GM18498 (cell line): Measurements from ENCODE around the gene C1RL.

Experiments used
- ATAC-seq: cut with Tn5 transposase; IDR thresholded peaks from one replicate; pipeline ENCODE4 v1.9.1; 2021; ENCODE audit warnings: mild to moderate bottlenecking, moderate library complexity; ENCODE audit not compliant: unreplicated experiment

C1RL gene

GRCh38 chr12:7139200-7139599 lies 30.2 kb upstream of the C1RL start:
- no peak for ATAC-seq

DNA sequence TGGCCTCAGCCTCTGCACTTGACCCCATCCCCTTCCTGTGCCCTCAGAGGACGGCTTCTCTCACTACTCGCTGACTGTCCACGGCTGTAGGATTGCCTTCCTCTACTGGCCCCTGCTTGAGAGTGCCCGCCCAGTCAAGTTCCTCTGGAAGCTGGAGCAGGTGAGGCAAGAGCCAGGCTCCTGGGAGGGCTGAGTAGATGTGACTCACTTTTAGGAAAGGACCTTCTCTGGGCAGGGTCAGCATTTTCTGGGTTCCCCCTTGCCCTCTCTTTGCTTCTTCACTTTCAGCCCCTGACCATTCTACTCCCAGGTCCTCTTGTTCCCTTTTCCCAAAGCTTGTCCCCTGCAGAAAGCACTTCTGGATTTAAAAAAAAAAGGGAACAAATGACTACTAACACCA lies 28.9 kb upstream of the C1RL start:
- no peak for ATAC-seq

DNA sequence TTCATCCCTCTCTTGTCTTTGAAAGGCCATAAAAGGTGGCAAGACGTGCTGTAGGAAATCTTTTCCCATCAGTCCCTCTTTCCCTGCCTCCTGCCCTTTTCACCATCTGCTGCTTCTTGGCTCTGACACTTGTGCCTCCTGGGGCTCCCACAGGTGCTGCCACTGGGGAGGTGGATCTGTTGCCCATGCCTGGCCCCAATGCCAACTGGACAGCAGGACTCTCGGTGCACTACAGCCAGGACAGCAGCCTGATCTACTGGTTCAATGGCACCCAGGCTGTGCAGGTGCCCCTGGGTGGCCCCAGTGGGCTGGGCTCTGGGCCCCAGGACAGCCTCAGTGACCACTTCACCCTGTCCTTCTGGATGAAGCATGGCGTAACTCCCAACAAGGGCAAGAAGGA lies 27.7 kb upstream of the C1RL start:
- no peak for ATAC-seq

GRCh38 chr12:7136071-7136470 lies 27.1 kb upstream of the C1RL start:
- ATAC-seq: no peak

GRCh38 chr12:7134396-7135166 lies 25.6 kb upstream of the C1RL start:
- no peak for ATAC-seq

- no peak for ATAC-seq
These were observed 22.5 kb upstream of the C1RL start for GRCh38 chr12:7131502-7131866.

DNA sequence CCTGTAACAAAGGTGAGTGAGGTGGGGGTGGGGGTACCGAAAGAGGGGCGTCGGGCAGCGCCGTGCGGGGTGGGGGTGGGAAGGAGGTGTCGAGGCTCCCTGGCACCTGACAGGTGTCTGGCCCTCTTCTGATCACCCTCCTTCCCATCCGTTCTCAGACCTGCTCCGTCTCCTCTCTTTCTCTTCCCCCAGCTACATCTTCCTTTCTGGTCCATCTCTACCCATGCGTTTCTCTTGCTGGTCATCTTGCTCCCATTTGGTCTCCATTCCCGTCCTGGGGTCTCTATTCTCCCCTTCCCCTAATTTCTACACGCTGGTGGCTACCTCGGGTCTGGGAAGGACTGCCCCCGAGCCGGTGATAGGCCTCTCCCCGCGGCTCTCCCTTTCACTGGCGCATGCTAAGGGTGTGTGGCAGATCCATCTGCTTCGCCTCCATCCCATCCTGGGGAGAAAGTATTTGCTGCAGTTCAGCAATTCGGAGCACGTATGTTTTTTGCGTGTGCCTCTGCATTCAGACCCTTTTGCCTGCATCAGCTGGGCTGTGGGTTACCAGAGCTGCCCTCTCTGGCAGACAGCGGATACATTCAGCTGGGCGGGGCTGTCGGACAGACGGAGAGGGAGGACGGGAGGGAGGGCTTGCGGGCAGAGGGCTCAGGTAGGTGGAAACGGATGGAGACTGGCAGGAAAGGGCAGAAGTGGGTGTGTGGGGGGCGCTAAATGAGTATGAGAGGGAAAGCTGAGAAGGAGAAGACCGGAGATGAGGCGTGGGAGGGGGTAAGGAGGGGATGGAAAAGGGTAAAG lies 21.9 kb upstream of the C1RL start:
- peak; percentile 64 for ATAC-seq

- ATAC-seq: peak; percentile 70
These were observed 21.1 kb upstream of the C1RL start, which contains the start of gene CLSTN3 for GRCh38 chr12:7129872-7130691. Gene CLSTN3, plus strand, starts transcription at chr12:7130371. Its CDS starts 278 bp downstream, at chr12:7130649.

DNA sequence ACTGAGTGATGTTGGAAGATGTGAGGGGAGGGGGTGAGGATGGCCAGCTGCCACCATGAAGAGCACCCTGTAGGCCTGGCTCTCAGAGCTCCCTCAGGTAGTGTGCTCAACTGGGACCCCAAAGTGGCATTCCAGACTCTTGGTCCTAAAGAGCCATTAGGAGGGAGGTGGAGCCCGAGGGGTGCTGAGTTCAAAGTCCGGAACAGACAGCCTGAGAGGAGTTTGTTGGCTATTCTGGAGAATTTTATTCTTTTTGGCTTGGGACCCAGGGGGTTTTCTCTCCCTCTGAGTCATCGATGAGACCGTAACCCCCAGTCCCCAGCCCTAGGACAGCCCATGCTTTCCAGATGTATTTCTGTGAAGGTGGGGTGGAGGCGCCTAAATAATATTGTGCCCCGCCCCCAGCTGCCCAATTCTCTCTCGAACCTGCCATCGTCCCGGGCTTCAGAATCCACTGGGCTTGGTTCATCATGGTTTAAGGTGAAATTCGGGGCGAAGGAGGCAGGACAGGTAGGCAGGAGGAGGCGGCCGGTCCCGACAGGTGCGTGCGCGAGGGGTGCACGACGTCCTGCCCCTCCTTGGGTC lies 20.4 kb upstream of the C1RL start:
- ATAC-seq: peak; percentile 26

- no peak for ATAC-seq
These were observed 19.8 kb upstream of the C1RL start, which contains the start of gene RBP5 for GRCh38 chr12:7128681-7129286. Gene RBP5, minus strand, starts transcription at chr12:7128889. Its CDS starts 114 bp downstream, at chr12:7128775.

DNA sequence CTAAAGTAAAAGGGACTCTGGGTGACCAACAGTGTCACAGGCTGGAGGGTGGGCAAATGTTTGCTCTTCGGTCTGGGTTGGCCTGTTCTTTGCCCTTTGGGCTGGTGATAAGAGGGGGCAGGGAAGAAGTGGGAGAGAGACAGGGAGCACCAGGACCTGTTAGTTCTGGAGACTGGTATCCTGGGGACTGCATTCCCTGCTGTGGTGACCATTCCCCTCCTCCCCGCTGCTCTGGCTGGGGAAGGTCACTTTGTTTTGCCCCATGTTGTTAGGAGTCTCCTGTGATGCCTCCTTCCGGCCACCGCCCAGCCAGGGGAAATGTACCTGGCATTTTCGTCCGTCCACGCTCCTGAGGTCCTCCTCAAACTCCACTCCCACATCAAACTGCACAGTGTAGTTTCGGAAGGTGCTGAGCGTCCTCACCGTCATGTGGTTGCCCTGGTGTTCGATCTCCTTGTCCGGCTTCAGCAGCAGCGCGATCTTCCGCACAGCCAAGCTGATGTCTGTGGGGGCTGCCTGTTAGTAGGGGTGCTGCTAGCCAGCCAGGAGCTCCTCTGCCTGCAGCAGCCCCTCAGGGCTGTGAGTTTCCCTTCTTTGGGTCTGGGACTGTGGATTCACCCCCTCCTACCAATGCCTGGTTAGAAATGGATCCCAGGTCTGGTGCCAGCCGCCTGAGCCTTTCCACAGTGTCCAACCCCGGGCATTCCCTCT lies 19.1 kb upstream of the C1RL start:
- ATAC-seq: no peak

DNA sequence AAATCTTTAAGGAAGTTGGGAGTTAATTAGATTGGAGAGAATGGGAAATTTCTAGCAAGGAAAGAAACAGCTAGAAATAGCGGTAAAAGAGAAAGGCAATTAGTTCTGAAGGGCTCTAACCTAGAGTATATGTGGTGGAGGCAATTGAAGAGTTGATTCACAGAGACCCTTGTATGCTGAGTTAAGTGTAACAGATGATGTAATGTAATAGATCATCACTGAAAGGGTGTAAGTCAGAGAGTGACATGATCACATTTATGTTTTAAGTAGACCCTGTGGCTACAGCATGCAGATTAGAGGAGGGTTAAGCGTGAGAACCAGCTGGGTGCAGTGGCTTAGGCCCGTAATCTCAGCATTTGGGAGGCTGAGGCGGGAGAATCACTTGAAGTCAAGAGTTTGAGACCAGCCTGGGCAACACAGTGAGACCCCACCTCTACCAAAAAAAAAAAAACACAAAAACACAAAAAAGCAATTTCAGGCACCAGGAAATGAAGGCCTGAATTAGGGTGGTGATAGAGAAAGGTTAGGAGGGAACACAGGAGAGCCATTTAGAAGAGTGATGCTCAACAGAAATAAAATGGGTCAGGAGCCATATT lies 16.7 kb upstream of the C1RL start:
- no peak for ATAC-seq

GRCh38 chr12:7123806-7124522 lies 14.9 kb upstream of the C1RL start:
- no peak for ATAC-seq

- no peak for ATAC-seq
These were observed 14.1 kb upstream of the C1RL start for GRCh38 chr12:7122811-7123769.

- no peak for ATAC-seq
These were observed 12.3 kb upstream of the C1RL start for GRCh38 chr12:7121324-7121723.

DNA sequence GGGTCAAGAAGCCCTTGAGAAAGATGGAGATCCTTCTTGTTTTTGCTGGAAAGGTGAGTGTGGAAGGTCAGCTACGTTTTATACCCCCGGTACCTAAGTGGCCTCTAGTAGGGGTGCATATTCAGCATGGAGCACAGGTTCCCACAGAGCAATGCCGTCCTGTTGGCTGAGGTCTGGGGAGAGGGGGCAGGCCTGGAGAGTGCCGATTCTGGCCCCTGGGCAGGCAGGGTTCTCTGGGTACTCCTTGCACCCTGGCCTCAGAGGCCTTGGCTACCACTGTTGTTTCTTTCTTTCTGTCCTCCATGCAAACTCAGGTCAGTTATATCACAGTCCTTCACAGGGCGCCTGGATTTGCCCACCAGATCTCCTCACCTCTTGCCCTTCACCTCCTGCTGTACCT lies 11.2 kb upstream of the C1RL start:
- no peak for ATAC-seq

DNA sequence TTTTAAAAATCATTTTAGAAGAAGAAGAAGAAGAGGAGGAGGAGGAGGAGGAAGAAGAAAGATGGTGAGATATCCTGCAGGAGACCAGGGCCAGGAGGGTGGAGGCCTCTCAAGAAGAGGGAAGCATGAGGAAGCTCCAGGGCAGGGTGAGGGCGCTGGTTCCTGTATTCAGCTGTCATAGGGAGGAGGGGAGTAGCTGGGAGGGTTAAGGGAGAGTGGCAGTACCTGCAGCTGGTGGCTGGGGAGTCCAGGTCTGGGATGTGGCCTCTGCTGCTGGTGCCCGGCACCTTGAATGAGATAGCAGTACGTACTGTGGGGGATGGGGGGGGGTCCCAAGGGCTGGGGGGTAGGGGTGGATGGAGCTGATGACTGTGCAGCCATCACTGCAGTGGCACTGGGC lies 9.9 kb upstream of the C1RL start:
- ATAC-seq: no peak

DNA sequence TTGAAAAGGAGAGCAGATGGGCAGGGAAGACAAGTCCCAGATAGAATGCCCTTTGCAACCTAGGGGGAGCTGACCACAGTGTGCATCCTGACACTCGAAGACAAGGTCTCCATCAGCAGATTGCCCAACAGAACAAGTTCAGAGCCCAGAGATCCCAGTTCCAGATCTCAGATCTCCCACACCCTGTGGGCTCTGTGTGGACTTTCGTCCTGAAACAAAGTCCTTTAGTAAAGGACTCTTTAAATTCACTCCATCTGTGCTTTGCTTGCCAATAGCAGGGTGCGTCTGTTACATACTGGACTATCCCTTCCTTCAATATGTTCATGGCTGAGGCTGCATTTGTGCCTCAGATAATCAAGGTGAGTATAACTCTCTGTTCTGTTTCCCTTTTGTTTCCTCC lies 8.7 kb upstream of the C1RL start:
- ATAC-seq: no peak
